ENCODE results near the gene PPM1M.
"Not testable (repeated sequence)": the region's sequence is repeated elsewhere in the genome, so short reads cannot be mapped to it uniquely, and the experiment has no call there.

Gene PPM1M

GRCh38 chr3:52277972-52278509, 32.5 kb downstream of the PPM1M start:
- DNase-seq (ENCODE audit: low read depth) = peak; percentile 31

GRCh38 chr3:52278510-52279069, 33.0 kb downstream of the PPM1M start, which contains the start of gene WDR82:
WDR82 (minus strand) TSS chr3:52278649; CDS start chr3:52278361, 288 bp downstream.
- peak; percentile 97 for DNase-seq (ENCODE audit: low read depth)

- DNase-seq (ENCODE audit: low read depth) = no peak
These were observed 34.0 kb downstream of the PPM1M start for GRCh38 chr3:52279596-52279995.

GRCh38 chr3:52280050-52280461, 34.5 kb downstream of the PPM1M start:
- no peak for DNase-seq (ENCODE audit: low read depth)

GRCh38 chr3:52281981-52282801, 36.6 kb downstream of the PPM1M start:
- DNase-seq (ENCODE audit: low read depth) = peak; percentile 18

GRCh38 chr3:52283306-52283705, 37.7 kb downstream of the PPM1M start:
- DNase-seq (ENCODE audit: low read depth) = no peak

- not testable (repeated sequence) for DNase-seq (ENCODE audit: low read depth)
These were observed 38.5 kb downstream of the PPM1M start for GRCh38 chr3:52284051-52284450.

- no peak for DNase-seq (ENCODE audit: low read depth)
These were observed 41.2 kb downstream of the PPM1M start for GRCh38 chr3:52286777-52287110.

- DNase-seq (ENCODE audit: low read depth) = no peak
These were observed 43.1 kb downstream of the PPM1M start for GRCh38 chr3:52288674-52289073.

GRCh38 chr3:52289338-52289746, 43.8 kb downstream of the PPM1M start:
- DNase-seq (ENCODE audit: low read depth) = no peak

- no peak for DNase-seq (ENCODE audit: low read depth)
These were observed 44.4 kb downstream of the PPM1M start for GRCh38 chr3:52289747-52290595.

- DNase-seq (ENCODE audit: low read depth) = no peak
These were observed 45.3 kb downstream of the PPM1M start for GRCh38 chr3:52290596-52291507.

- peak; percentile 16 for DNase-seq (ENCODE audit: low read depth)
These were observed 46.1 kb downstream of the PPM1M start for GRCh38 chr3:52291508-52292181.

GRCh38 chr3:52292247-52293065, 46.9 kb downstream of the PPM1M start:
- DNase-seq (ENCODE audit: low read depth) = no peak

GRCh38 chr3:52293491-52294319, 48.1 kb downstream of the PPM1M start:
- DNase-seq (ENCODE audit: low read depth) = no peak

- DNase-seq (ENCODE audit: low read depth) = no peak
These were observed 49.0 kb downstream of the PPM1M start for GRCh38 chr3:52294320-52295150.

- DNase-seq (ENCODE audit: low read depth) = no peak
These were observed 50.2 kb downstream of the PPM1M start for GRCh38 chr3:52295671-52296208.
